ENCODE results near the gene C10orf67. TPM values are rescaled to one million over a fixed set of nuclear protein-coding genes. Genes with fewer than 3 reads are reported as not detected.

C10orf67 gene
- polyA plus RNA-seq, 1 experiment, result 0.15 TPM

- H3K36me3 ChIP-seq (ENCODE audit: control insufficient read depth, insufficient read depth, low read length), result no peaks in the 10 kb centered on the region
- ChIA-PET CTCF (interaction anchor here (0.9 to 4.0 kb wide), 12 partner anchors 9 to 1224 kb away, joined by 3 to 23 read pairs (median 4); no protein-coding TSS in a partner anchor), POLR2A (no interaction called here)
- no peak overlapping the region for H3K4me3 ChIP-seq (ENCODE audit: low read depth, low read length)
- peak; percentile 48 for TF ChIP-seq CTCF (IDR thresholded peaks at IDR 0.05; ENCODE audit: insufficient read depth, low read depth, low read length)
- no peaks in the 10 kb centered on the region; the same call in 1 of the 2 replicates for H3K27me3 ChIP-seq (ENCODE audit: control insufficient read depth, insufficient read depth, low read length)
- no peak for DNase-seq (ENCODE audit: low read depth)
Observed at GRCh38 chr10:23294638-23295247, 49.9 kb downstream of the C10orf67 start.

- CTCF ChIA-PET, result interaction anchor here (0.7 to 4.0 kb wide), 14 partner anchors 9 to 1225 kb away, joined by 3 to 23 read pairs (median 4); no protein-coding TSS in a partner anchor
- DNase-seq (ENCODE audit: low read depth), result no peak
- no peak for TF ChIP-seq CTCF (IDR thresholded peaks at IDR 0.05; ENCODE audit: insufficient read depth, low read depth, low read length)
- H3K36me3 ChIP-seq (ENCODE audit: control insufficient read depth, insufficient read depth, low read length), result no peaks in the 10 kb centered on the region
- no peak overlapping the region for H3K4me3 ChIP-seq (ENCODE audit: low read depth, low read length)
- POLR2A ChIA-PET, result no interaction called here
- no peaks in the 10 kb centered on the region; the same call in 1 of the 2 replicates for H3K27me3 ChIP-seq (ENCODE audit: control insufficient read depth, insufficient read depth, low read length)
Observed at GRCh38 chr10:23293973-23294590, 50.5 kb downstream of the C10orf67 start.

DNA sequence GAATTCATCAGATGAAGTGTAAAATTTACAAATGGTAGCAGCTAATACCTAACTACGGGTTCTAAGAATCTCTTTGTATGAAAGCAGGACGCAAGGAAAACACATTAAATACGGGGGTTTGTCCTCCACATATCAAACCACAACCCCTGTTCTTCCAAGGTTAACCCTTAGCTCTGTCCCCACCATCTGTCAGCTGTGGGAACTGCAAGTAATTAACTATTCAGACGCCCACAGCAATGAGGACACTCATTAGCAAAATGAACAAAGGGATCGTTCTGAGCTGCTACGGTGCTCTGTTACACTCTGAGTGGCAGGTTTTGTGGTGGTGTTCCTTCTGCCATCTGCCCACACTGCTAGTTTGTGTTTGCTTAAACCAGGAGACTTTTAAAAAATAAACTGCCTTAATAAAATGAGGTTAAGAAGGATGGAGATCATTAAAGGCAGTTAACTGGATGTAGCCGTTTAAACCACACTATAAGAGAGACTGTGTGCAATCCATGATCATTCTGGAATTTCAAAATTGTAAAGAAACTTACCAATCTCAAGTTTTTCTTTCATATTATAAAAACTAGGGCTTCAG, 51.4 kb downstream of the C10orf67 start:
- no peak overlapping the region for H3K4me3 ChIP-seq (ENCODE audit: low read depth, low read length)
- DNase-seq (ENCODE audit: low read depth), result no peak
- CTCF ChIA-PET, result interaction anchor here (0.9 to 4.0 kb wide), 10 partner anchors 10 to 236 kb away, joined by 3 to 23 read pairs (median 5); no protein-coding TSS in a partner anchor
- no peaks in the 10 kb centered on the region for H3K36me3 ChIP-seq (ENCODE audit: control insufficient read depth, insufficient read depth, low read length)
- POLR2A ChIA-PET, result no interaction called here
- H3K27me3 ChIP-seq (ENCODE audit: control insufficient read depth, insufficient read depth, low read length), result no peaks in the 10 kb centered on the region; the same call in 1 of the 2 replicates
- peak; percentile 60 for TF ChIP-seq CTCF (IDR thresholded peaks at IDR 0.05; ENCODE audit: insufficient read depth, low read depth, low read length)

GRCh38 chr10:23291551-23292334, 52.9 kb downstream of the C10orf67 start:
- H3K27me3 ChIP-seq (ENCODE audit: control insufficient read depth, insufficient read depth, low read length), result no peaks in the 10 kb centered on the region; the same call in 1 of the 2 replicates
- no peak for DNase-seq (ENCODE audit: low read depth)
- ChIA-PET POLR2A (interaction anchor here (0.6 kb wide), 1 partner anchor 40 kb away, joined by 3 read pairs; no protein-coding TSS in a partner anchor), CTCF (interaction anchor here (0.9 to 4.0 kb wide), 5 partner anchors 10 to 238 kb away, joined by 3 to 23 read pairs (median 6); no protein-coding TSS in a partner anchor)
- no peak for TF ChIP-seq CTCF (IDR thresholded peaks at IDR 0.05; ENCODE audit: insufficient read depth, low read depth, low read length)
- no peak overlapping the region for H3K4me3 ChIP-seq (ENCODE audit: low read depth, low read length)
- no peaks in the 10 kb centered on the region for H3K36me3 ChIP-seq (ENCODE audit: control insufficient read depth, insufficient read depth, low read length)
